ENCODE results near the gene SDF4. TPM values are rescaled to one million over a fixed set of nuclear protein-coding genes. Genes with fewer than 3 reads are reported as not detected.
"Not testable (repeated sequence)": the region's sequence is repeated elsewhere in the genome, so short reads cannot be mapped to it uniquely, and the experiment has no call there.

SDF4 gene
- total RNA-seq, 1 donor from 2014 or later: 93.8 TPM

- Mint-ChIP-seq H3K9me3 (peaks cover 9% of the 10 kb centered on the region), H3K36me3 (ENCODE audit: low read depth) (no peaks in the 10 kb centered on the region), H3K27ac (ENCODE audit: unreplicated experiment) (no peak overlapping the region), H3K4me3 (no peak overlapping the region), H3K27me3 (ENCODE audit: low read depth) (peaks cover 4% of the 10 kb centered on the region), H3K4me1 (no peaks in the 10 kb centered on the region)
- no peak for TF ChIP-seq CTCF (conservative IDR thresholded peaks at IDR 0.05)
- DNase-seq (ENCODE audit: low read depth, low spot score): no peak
These were observed 34.0 kb downstream of the SDF4 start for GRCh38 chr1:1197551-1198422.

- H3K36me3 Mint-ChIP-seq (ENCODE audit: low read depth): no peaks in the 10 kb centered on the region
- peaks cover 9% of the 10 kb centered on the region for H3K9me3 Mint-ChIP-seq
- H3K4me3 Mint-ChIP-seq: no peak overlapping the region
- no peak for TF ChIP-seq CTCF (conservative IDR thresholded peaks at IDR 0.05)
- no peaks in the 10 kb centered on the region for H3K4me1 Mint-ChIP-seq
- no peak for DNase-seq (ENCODE audit: low read depth, low spot score)
- H3K27ac Mint-ChIP-seq (ENCODE audit: unreplicated experiment): no peak overlapping the region
- peaks cover 4% of the 10 kb centered on the region for H3K27me3 Mint-ChIP-seq (ENCODE audit: low read depth)
These were observed 34.7 kb downstream of the SDF4 start for GRCh38 chr1:1197188-1197500.

GRCh38 chr1:1196431-1197187 lies 35.2 kb downstream of the SDF4 start:
- Mint-ChIP-seq H3K27me3 (ENCODE audit: low read depth) (peaks cover 6% of the 10 kb centered on the region), H3K4me1 (no peaks in the 10 kb centered on the region), H3K4me3 (no peak overlapping the region), H3K36me3 (ENCODE audit: low read depth) (no peaks in the 10 kb centered on the region), H3K27ac (ENCODE audit: unreplicated experiment) (no peak overlapping the region), H3K9me3 (peaks cover 9% of the 10 kb centered on the region)
- no peak for TF ChIP-seq CTCF (conservative IDR thresholded peaks at IDR 0.05)
- no peak for DNase-seq (ENCODE audit: low read depth, low spot score)

- H3K27ac Mint-ChIP-seq (ENCODE audit: unreplicated experiment); H3K4me3 Mint-ChIP-seq; DNase-seq (ENCODE audit: low read depth, low spot score); H3K36me3 Mint-ChIP-seq (ENCODE audit: low read depth); H3K27me3 Mint-ChIP-seq (ENCODE audit: low read depth); H3K4me1 Mint-ChIP-seq; H3K9me3 Mint-ChIP-seq: not testable (repeated sequence)
These were observed 36.1 kb downstream of the SDF4 start for GRCh38 chr1:1195726-1196125.

GRCh38 chr1:1194723-1195122 lies 37.1 kb downstream of the SDF4 start:
- Mint-ChIP-seq H3K27ac (ENCODE audit: unreplicated experiment) (no peak overlapping the region), H3K27me3 (ENCODE audit: low read depth) (peaks cover 3% of the 10 kb centered on the region), H3K9me3 (peaks cover 9% of the 10 kb centered on the region), H3K4me3 (no peak overlapping the region), H3K36me3 (ENCODE audit: low read depth) (no peaks in the 10 kb centered on the region), H3K4me1 (no peaks in the 10 kb centered on the region)
- no peak for TF ChIP-seq CTCF (conservative IDR thresholded peaks at IDR 0.05)
- DNase-seq (ENCODE audit: low read depth, low spot score): no peak

GRCh38 chr1:1191734-1192133 lies 40.1 kb downstream of the SDF4 start:
- no peak overlapping the region for H3K4me3 Mint-ChIP-seq
- peaks cover 9% of the 10 kb centered on the region for H3K9me3 Mint-ChIP-seq
- no peak for TF ChIP-seq CTCF (conservative IDR thresholded peaks at IDR 0.05)
- H3K4me1 Mint-ChIP-seq: no peaks in the 10 kb centered on the region
- no peak overlapping the region for H3K27ac Mint-ChIP-seq (ENCODE audit: unreplicated experiment)
- H3K36me3 Mint-ChIP-seq (ENCODE audit: low read depth): no peaks in the 10 kb centered on the region
- no peak for DNase-seq (ENCODE audit: low read depth, low spot score)
- peaks cover 5% of the 10 kb centered on the region for H3K27me3 Mint-ChIP-seq (ENCODE audit: low read depth)
